Measurements from ENCODE around the gene ESX1.
"Not testable (repeated sequence)": the region's sequence is repeated elsewhere in the genome, so short reads cannot be mapped to it uniquely, and the experiment has no call there.

ESX1 gene

DNA sequence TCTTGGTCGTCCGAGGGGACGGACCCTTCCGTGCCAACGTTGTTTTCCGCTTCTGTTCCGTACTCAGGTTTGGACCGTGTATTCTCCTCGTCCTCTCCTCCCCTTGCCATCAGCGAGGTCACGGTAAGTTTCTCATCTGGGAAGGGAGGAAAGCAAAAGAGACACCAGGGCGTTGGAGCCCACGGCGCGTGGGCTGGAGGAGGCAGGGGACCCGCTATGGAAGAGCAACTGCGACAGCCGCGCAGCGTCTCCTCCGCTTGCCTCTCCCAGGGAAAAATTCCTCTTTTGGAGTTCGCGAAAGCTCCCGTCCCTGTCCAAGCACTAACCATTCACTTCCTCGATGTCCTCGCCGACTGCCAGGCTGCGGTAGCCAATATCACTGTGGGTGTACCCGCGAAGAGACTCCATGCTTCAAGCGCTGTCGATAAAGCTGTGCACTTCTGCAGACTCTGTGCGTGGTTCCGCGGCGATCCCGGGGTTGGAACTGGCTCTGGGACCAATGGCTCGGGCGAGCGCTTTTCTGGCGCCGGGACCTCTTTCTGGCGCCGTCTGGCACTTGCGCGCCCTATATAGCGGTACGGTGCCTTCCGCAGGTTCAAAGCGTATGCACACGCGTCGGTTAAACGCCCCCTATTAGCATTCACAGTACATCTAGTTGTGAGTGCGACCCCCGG is at the start of gene ESX1:
ESX1 (minus strand) TSS at position 492 of the 674 bp plus-strand sequence; CDS start at position 408, 84 bp downstream.
- in situ Hi-C loops (cut with MboI; ENCODE audit: low sequenced_read_pairs), result no loop called here

DNA sequence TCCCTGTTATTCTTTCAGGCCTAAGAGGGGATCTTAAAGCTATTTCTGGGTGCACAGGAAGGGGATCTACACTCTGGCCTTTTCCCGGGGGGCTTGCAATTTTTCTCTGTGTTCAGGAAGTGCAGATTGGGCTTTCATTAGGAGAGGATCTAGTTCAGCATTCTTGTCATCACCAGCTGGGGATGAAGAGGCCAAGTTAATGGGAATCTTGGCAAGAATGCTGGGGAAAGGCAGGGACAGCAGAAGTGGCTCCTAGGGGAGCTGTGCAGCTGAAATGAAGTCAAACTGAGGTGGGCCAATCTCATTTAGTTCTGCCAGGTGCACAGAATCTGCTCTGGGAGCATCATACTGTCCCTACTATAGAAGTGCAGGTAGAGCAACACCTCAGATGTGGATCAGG is 40.9 kb upstream of the ESX1 start:
- in situ Hi-C loops (cut with MboI; ENCODE audit: low sequenced_read_pairs), result no loop called here

DNA sequence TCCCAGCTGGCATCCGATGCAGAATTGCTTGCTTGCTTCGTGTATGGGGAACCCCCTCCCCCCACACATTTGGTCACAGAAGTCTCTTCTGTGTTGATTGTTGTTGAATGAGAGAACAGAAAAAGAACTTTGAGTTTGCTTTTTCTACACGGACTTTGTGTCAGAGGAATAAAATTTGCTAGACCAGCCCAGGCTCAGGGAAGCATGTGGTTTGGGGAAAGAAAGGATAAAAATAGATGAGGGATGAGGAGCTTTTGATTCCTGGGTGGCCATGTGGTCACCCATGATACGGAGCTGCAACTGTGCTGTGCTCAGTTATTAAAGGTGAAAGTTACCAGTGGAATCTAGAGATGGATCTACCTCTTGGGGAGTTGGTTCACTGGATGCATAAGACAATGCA is 34.2 kb upstream of the ESX1 start:
- in situ Hi-C loops (cut with MboI; ENCODE audit: low sequenced_read_pairs), result no loop called here

DNA sequence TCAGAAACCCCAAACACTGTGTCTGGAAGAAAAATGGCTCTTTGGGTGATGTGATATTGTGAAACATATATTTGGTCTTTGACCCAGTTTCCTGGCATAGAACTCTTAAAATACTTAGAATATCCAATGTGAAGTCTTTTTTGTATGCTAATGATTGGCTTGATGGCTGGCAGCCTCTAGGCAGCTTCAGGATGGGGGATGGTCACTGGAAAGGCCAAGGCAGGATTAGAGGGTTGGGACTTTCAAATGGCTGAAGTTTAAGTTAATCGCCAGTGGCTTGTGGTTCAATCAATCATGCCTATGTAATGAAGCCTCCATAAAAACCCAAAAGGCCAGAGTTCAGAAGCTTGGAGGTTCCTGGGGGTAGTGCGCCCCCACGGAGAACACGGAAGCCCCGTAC is 33.5 kb upstream of the ESX1 start:
- in situ Hi-C loops (cut with MboI; ENCODE audit: low sequenced_read_pairs), result no loop called here

DNA sequence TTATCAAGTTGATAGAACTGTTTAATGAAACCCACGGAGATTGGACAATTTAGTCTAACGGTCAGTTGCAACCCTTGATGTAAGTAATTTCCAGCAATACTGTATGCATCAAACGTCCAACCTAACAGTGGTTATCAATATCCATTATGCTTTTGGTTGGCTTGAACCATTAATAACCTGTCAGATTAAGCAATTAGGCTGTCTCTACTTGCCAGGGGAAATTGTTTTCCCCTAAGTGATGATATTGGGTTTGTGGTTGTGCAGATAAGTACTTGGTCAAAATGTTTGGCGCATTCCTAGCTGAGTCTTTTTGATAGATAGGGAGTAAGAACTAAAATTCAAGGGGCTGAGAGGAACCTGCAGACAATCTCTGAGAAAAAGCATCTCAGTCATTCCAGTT is 30.5 kb upstream of the ESX1 start:
- in situ Hi-C loops (cut with MboI; ENCODE audit: low sequenced_read_pairs), result no loop called here

DNA sequence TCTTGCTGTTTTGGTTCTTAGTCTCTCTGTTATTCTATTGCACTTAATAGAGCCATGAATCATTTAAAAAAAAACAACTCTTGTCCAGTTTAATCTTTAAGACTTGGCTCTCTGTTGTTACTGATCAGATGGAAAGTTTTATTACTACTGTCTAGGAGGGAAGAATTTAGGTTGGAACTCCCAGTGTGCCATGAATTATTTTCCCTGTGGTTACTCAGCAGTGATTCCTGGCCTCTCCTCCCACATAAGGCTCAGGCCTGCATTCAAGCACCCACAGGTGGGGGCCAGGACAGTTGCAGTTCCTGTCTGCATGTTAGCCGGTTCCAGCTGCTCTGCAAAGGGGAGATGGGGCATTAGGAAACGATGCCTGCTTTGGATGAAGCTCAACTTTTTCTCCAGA is 29.8 kb upstream of the ESX1 start:
- in situ Hi-C loops (cut with MboI; ENCODE audit: low sequenced_read_pairs), result no loop called here

DNA sequence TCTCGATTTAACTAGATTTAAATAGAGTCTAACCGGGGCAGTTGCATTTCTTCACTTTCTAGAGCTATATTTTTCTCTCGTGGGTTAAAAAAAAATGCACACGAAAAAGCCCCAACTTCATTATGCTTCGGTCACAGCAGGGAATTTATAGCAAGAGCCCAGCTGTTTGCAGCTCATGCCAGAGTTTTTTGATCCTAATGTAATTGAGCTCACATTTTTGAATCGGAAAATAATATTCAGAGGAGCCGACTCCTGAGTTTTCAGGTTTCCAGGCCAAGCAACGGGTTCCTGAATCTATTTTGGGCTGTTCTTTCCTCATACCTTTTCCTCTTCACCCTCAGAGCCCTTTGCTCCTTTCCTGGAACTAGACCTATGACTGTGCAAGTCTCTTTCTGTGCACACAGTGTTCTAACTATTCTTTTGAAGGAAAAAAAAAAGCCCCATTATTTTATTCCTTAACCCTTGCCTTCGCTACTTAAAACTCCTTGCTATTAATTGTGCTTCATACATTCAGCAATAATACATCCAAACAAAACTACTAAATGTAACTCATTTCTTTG is 27.5 kb upstream of the ESX1 start:
- in situ Hi-C loops (cut with MboI; ENCODE audit: low sequenced_read_pairs), result no loop called here

DNA sequence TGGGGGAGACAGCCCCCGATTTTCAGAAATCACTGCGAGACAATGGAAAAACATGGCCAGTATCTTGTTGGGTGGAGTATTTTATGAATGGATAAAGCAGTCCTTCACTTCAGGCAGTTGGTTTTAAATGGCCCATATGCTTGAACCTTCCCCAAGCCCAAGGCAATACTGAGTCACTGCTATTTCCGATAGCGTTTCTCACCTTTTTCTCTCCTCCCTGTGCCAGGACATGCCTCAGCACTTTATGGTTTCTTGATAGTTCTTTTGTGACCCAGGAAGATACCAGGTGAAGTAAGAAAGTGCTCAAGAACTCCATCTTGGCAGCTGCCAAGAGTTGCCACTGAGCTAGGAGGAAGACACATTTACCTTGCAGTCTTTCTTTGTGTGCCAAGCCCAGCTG is 26.8 kb upstream of the ESX1 start:
- in situ Hi-C loops (cut with MboI; ENCODE audit: low sequenced_read_pairs), result no loop called here

DNA sequence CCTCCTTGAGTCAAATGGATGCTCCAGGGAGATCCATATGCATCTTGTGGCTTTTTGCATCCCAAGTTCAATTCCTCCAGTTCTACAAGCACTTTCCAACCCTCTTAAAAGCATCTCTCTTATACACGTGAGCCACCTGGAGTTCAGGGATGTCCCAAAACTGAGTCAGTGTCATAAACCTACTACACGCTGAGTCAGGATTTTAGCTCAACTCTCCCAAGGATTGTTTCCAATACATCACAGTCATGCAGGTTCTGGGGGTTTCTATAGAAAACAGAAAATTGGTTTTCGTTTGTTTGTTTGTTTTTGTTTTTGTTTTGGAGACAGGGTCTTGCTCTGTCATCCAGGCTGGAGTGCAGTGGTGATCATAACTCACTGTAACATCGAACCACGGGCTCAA is 25.9 kb upstream of the ESX1 start:
- in situ Hi-C loops (cut with MboI; ENCODE audit: low sequenced_read_pairs), result no loop called here

DNA sequence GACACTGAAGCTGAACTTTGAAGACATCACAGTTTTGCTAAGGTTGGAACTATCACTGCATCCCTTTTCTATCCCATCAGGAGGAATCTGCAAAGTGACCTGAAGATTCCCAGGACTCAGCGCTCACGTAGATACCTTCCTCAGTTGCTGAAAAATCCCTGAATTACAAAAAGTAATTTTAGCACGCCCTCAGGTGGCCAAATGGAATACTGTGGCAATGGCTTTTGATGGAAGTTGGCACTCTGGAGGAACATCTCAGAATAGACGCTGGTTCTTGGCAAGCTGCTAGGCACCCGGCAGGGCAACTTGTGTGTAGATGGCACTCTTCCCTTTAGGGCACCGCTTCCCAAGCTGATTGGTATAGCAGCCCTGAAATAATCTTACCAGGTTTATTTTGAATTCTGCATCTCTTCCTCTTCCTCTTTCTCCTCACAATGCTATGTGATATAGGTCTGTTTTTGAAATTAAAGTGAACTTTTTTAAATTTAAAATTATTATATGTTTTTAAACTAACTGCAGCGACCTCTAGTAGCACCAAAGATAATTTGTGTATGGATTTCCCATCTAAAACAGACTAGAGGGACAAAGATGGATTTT is 16.3 kb upstream of the ESX1 start:
- in situ Hi-C loops (cut with MboI; ENCODE audit: low sequenced_read_pairs), result no loop called here

DNA sequence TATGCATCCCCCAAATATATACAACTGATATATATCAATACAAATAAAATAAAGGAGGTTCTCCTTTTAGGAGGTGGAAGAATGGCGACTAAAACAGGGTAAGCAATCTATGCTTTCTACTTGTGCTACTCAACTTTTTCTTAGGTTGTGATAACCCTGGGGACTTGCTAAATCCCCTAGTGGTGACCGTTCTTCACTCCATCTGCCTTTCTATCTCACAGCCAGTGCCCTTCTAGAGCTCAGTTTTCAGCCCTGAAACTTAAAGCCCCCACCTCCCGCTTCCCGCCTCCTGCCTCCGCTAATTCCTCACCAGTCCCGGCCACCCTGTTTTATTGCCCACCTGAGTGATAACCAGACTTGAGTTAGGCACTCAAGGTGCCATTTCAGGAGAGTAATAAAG is 15.5 kb upstream of the ESX1 start:
- in situ Hi-C loops (cut with MboI; ENCODE audit: low sequenced_read_pairs), result no loop called here

DNA sequence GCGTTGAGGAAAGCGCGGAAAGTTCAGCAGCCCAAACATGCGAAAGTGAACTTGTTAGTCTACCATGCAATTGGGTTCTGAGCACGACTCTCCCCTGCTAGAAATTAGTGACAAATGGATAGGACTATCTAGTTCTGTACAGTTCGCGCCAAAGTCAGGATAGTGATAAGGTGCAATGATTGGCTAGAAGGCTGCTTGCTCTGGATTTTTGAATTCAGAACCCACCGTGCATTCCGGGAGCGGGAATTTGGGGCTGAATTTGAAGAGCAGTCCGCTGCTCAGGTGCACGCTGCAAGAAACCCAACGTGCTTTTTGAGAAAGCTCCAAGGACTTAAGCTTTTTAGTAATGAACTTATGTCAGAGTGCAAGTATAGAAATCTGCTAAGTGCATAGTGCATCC is 732 bp upstream of the ESX1 start:
- in situ Hi-C loops (cut with MboI; ENCODE audit: low sequenced_read_pairs), result no loop called here

DNA sequence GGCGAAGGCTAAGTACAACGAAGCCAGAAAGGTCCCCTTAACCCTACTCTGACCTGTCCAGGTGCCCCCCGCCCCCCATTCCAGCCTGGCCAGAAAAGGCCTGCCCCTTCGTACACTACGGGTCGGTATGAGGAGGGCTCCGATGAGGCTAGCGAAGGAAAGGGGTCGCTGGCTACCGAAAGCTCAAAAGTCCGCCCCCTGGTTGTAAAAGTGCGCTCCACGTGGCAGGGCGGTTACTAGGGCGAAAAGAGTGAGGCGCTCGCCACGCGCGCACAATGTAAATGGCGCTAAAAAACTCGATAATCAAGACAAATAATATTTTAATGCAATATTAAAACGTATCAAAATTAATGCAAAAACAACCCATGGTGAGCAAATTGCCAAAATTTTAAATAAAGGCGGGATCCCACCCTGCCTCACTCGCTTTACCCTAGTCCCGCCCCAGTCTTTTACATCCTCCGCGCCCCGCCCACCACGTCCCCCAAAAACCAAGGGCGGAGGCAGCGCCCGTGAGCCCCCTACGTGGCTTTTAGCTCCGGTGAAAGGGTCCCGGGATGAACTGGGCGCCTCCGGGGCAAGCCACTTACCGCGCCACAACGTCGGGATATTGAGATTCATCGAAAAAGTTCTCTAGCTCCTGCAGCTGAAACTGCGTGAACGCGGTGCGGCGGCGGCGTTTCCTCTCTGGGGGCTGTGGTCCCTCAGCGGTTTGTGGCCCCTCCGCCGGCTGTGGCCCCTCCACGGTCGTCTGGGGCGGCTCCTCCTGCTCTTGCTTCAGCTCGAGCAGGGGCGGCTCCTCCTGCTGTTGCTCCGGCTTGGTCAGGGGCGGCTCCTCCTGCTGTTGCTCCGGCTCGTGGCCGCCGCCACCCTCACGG is 929 bp downstream of the ESX1 start:
- in situ Hi-C loops (cut with MboI; ENCODE audit: low sequenced_read_pairs), result no loop called here

DNA sequence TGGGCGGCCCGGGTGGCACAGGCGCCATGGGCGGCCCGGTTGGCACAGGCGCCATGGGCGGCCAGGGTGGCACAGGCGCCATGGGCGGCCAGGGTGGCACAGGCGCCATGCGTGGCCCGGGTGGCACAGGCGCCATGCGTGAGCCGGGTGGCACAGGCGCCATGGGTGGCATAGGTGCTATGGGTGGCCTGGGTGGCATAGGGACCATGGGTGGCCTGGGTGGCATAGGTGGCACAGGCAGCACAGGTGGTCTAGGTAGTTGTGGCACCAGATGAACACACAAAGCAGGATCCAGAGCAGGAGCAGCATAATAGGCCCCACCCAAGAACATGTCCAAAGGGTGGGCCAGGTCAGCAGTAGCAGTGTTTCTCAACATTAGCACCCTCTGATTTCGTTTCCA is 4.3 kb downstream of the ESX1 start:
- in situ Hi-C loops (cut with MboI; ENCODE audit: low sequenced_read_pairs), result no loop called here

DNA sequence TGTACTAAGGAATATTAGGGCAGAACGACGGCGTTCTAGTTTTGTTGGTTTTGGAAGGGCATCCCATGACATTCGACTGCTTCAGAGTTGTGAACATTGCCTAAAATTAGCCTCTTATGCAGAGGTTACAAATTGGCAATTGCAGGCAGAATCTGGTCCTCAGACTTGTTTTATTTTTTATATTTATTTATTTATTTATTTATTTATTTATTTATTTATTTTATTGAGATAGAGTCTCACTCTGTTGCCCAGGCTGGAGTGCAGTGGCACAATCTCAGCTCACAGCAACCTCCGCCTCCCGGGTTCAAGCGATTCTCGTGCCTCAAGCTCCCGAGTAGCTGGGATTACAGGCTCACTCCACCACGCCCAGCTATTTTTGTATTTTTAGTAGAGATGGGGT is 24.7 kb downstream of the ESX1 start:
- in situ Hi-C loops (cut with MboI; ENCODE audit: low sequenced_read_pairs), result not testable (repeated sequence)

DNA sequence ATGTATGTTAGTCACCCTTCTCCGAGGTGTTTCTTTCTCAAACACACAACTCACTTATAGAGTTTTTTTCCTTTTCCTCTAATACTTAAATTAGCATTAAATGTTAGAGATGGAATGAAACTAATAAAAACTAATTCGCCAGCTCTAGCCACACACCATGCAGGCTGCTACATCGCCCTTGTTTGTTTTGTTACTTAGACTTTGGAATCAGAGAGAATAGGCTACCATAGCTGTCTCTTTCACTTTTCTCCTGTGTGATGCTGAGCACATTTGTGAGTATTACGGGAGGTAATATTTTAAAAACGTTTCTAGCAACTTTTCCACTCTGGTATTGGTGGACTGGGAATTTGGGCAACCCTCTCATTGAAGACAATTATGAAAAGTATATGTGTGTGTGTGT is 43.5 kb downstream of the ESX1 start:
- in situ Hi-C loops (cut with MboI; ENCODE audit: low sequenced_read_pairs), result no loop called here

DNA sequence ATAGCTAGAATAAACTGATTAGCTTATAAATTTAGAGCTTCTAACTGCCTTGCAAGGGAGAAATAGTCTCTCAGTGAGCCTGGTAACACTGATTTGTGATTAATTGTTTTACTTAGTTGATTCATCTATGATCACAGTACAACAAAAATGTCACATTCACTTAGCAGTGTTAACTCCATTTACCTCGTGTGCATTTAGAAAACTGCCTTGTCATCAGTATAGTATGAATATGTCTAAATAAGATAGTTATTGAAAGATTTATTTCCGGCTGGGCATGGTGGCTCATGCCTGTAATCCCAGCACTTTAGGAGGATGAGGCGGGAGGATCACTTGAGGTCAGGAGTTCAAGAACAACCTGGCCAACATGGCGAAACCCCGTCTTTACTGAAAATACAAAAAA is 49.2 kb downstream of the ESX1 start:
- in situ Hi-C loops (cut with MboI; ENCODE audit: low sequenced_read_pairs), result no loop called here

Data from HL-60/S4 treated with phorbol 12-myristate 13-acetate at 8.2 ng/mL for 4 days and 3 days (cell line).